Measurements from ENCODE around the gene NEURL1B.
"Not testable (repeated sequence)": the region's sequence is repeated elsewhere in the genome, so short reads cannot be mapped to it uniquely, and the experiment has no call there.

Gene NEURL1B

GRCh38 chr5:172595596-172596455 is 45.2 kb upstream of the NEURL1B start:
- TF ChIP-seq, protein P1, sequence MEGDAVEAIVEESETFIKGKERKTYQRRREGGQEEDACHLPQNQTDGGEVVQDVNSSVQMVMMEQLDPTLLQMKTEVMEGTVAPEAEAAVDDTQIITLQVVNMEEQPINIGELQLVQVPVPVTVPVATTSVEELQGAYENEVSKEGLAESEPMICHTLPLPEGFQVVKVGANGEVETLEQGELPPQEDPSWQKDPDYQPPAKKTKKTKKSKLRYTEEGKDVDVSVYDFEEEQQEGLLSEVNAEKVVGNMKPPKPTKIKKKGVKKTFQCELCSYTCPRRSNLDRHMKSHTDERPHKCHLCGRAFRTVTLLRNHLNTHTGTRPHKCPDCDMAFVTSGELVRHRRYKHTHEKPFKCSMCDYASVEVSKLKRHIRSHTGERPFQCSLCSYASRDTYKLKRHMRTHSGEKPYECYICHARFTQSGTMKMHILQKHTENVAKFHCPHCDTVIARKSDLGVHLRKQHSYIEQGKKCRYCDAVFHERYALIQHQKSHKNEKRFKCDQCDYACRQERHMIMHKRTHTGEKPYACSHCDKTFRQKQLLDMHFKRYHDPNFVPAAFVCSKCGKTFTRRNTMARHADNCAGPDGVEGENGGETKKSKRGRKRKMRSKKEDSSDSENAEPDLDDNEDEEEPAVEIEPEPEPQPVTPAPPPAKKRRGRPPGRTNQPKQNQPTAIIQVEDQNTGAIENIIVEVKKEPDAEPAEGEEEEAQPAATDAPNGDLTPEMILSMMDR (conservative IDR thresholded peaks at IDR 0.05; ENCODE audit: low read length) = no peak
- no peak overlapping the region for H3K4me3 ChIP-seq (ENCODE audit: low read length)
- DNase-seq (ENCODE audit: low read depth) = no peak

DNA sequence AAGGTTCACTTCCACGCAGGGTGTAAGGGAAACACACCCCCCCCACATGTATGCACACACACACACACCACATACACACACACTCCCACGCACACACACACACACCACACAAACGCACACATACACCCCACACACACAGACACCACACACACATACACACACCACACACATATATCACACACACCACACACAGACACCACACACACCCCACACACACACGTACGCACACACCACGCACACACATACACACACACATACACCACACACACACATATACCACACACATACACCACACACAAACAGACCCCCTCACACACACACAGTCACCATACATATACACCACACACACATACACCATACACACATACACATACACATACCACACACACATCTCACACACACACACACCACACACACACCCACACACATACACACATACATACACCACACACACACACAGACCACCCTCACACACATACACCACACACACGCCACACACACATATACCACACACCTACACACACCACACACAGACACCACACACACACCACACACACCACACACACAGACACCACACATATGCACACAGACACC is 44.3 kb upstream of the NEURL1B start:
- DNase-seq (ENCODE audit: low read depth) = no peak
- H3K4me3 ChIP-seq (ENCODE audit: low read length) = no peak overlapping the region
- TF ChIP-seq, protein P1 (conservative IDR thresholded peaks at IDR 0.05; ENCODE audit: low read length) = no peak

DNA sequence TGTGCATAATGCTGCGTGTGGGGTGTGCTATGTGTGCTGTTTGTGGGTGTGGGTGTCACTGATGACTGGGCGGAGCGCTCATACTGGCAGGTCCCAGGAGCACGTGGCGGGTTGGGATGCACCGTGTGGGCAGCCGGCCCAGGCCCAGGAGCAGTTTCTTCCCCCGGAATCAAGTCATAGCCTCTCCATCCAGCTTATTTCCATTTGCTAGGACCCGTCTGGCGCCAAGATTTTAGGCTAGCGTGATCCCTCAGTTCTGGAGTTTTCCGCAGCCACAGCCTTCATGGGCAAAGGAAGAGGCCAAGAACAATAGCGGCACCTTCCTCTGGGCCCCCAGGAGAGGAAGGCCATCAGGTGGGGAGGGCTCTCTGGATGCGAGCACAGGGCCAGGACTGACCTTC is 43.3 kb upstream of the NEURL1B start:
- DNase-seq (ENCODE audit: low read depth) = no peak
- no peak overlapping the region for H3K4me3 ChIP-seq (ENCODE audit: low read length)
- TF ChIP-seq, protein P1 (conservative IDR thresholded peaks at IDR 0.05; ENCODE audit: low read length) = no peak

GRCh38 chr5:172598251-172599203 is 42.5 kb upstream of the NEURL1B start:
- DNase-seq (ENCODE audit: low read depth) = no peak
- TF ChIP-seq, protein P1 (conservative IDR thresholded peaks at IDR 0.05; ENCODE audit: low read length) = no peak
- H3K4me3 ChIP-seq (ENCODE audit: low read length) = no peak overlapping the region

- TF ChIP-seq, protein P1 (conservative IDR thresholded peaks at IDR 0.05; ENCODE audit: low read length) = no peak
- no peak for DNase-seq (ENCODE audit: low read depth)
- H3K4me3 ChIP-seq (ENCODE audit: low read length) = no peak overlapping the region
Measured at GRCh38 chr5:172599204-172599567, 41.9 kb upstream of the NEURL1B start.

- TF ChIP-seq, protein P1 (conservative IDR thresholded peaks at IDR 0.05; ENCODE audit: low read length) = no peak
- no peak overlapping the region for H3K4me3 ChIP-seq (ENCODE audit: low read length)
- DNase-seq (ENCODE audit: low read depth) = no peak
Measured at GRCh38 chr5:172600571-172600970, 40.5 kb upstream of the NEURL1B start.

DNA sequence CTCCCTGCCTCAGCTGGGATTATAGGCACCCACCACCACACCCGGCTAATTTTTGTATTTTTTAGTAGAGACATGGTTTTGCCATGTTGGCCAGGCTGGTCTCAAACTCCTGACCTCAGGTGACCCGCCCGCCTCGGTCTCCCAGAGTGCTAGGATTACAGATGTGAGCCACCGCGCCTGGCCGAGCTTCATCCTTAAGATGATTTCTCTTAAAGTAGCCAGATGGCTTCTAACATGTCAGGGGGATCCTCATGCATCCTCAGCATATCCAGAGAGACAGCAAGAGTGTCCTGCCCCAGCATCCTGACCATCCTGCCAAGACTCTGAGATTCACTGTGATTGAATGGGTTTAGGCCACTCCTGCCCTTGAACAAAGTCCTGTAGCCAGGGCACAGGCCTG is 39.5 kb upstream of the NEURL1B start:
- H3K4me3 ChIP-seq (ENCODE audit: low read length); DNase-seq (ENCODE audit: low read depth): not testable (repeated sequence)
